Measurements from ENCODE around the gene SYF2.

SYF2 gene

GRCh38 chr1:25204797-25205480, 27.4 kb downstream of the SYF2 start:
- ChIA-PET POLR2A (ENCODE audit: low non-redundant PET) (interaction anchor here (0.7 kb wide), 1 partner anchor 8 kb away, joined by 3 read pairs; no protein-coding TSS in a partner anchor), CTCF (interaction anchor here (0.6 to 2.7 kb wide), 9 partner anchors 10 to 1351 kb away, joined by 3 to 8 read pairs (median 3); no protein-coding TSS in a partner anchor)
- no peak overlapping the region for H3K27ac ChIP-seq
- DNase-seq (ENCODE audit: low spot score), result peak; percentile 72
- TF ChIP-seq, protein P1, sequence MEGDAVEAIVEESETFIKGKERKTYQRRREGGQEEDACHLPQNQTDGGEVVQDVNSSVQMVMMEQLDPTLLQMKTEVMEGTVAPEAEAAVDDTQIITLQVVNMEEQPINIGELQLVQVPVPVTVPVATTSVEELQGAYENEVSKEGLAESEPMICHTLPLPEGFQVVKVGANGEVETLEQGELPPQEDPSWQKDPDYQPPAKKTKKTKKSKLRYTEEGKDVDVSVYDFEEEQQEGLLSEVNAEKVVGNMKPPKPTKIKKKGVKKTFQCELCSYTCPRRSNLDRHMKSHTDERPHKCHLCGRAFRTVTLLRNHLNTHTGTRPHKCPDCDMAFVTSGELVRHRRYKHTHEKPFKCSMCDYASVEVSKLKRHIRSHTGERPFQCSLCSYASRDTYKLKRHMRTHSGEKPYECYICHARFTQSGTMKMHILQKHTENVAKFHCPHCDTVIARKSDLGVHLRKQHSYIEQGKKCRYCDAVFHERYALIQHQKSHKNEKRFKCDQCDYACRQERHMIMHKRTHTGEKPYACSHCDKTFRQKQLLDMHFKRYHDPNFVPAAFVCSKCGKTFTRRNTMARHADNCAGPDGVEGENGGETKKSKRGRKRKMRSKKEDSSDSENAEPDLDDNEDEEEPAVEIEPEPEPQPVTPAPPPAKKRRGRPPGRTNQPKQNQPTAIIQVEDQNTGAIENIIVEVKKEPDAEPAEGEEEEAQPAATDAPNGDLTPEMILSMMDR (conservative IDR thresholded peaks at IDR 0.05; ENCODE audit: low read depth), result peak; percentile 78

GRCh38 chr1:25201006-25201405, 31.3 kb downstream of the SYF2 start:
- TF ChIP-seq, protein P1 (conservative IDR thresholded peaks at IDR 0.05; ENCODE audit: low read depth), result no peak
- H3K27ac ChIP-seq, result no peak overlapping the region
- POLR2A ChIA-PET (ENCODE audit: low non-redundant PET), result no interaction called here
- DNase-seq (ENCODE audit: low spot score), result no peak
- CTCF ChIA-PET, result interaction anchor here (1.1 kb wide), 1 partner anchor 100 kb away, joined by 3 read pairs; no protein-coding TSS in a partner anchor

DNA sequence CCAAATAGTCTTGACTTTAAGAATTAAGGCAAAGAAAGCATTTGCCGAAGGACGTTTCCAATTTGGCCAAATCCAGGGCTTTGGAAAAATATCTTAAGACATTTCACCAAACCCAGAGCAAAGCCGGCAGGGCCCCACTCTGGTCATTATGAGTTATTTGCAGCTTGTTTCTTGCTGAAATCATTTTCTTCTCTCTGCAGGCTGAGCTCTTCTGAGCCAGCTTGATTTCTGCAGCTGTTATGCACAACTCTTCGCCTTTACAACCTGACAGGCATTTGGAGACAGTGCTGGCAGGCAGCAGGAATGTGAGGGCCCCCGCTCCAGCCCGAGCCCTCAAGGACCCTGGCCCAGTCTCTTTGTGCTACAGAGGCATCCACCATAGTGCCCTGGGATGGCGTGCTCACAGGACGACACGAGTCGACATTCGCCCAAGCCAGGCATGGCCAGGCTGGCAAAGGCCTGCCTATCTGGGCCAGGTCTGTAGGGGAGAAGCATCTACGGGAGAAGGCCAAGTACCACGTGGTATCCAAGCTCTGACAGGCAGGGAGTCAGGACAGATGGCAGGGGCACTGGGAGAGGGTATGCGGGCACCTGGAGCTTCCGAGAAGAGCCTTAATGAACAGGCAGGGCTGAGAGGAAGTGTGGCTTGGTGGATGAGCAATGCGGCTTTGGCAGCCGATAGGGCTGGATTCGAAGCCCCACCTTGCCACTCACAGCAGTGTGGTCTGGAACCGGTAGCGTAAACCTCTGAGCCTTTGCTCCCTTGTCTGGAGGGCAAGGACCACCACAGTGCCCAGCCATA, 32.3 kb downstream of the SYF2 start:
- H3K27ac ChIP-seq, result no peak overlapping the region
- TF ChIP-seq, protein P1 (conservative IDR thresholded peaks at IDR 0.05; ENCODE audit: low read depth), result no peak
- ChIA-PET POLR2A (ENCODE audit: low non-redundant PET) (no interaction called here), CTCF (interaction anchor here (0.7 kb wide), 1 partner anchor 21 kb away, joined by 4 read pairs; no protein-coding TSS in a partner anchor)
- DNase-seq (ENCODE audit: low spot score), result no peak

DNA sequence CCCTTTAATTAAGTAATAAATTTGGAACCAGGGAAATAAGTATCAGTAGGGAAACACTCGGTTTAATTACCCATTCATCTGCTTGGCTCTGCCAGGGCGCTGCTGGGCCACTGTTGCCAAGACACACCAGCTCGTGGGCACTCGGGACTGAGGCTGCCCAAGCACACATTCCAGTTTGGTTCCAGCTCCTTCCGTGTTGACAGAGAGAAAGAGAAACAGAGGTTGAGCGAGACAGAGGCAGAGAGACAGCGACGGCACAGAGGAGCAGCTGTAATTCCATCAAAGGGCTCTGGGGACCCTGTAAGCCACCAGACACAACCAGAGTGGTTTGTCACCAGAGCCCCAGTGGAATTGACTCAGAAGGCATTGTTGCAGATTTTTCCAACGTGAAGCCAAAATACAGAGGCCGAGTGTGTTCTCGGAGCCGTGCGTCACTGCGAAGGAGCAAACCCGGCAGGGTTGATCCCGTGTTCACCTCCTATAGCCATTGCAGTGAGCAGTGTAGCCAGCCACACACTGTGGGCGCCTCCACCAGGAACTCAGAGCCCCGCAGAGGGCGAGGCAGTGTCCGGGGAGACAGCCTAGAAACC, 33.5 kb downstream of the SYF2 start:
- H3K27ac ChIP-seq, result no peak overlapping the region
- CTCF ChIA-PET, result no interaction called here
- DNase-seq (ENCODE audit: low spot score), result no peak
- POLR2A ChIA-PET (ENCODE audit: low non-redundant PET), result no interaction called here
- TF ChIP-seq, protein P1 (conservative IDR thresholded peaks at IDR 0.05; ENCODE audit: low read depth), result no peak

DNA sequence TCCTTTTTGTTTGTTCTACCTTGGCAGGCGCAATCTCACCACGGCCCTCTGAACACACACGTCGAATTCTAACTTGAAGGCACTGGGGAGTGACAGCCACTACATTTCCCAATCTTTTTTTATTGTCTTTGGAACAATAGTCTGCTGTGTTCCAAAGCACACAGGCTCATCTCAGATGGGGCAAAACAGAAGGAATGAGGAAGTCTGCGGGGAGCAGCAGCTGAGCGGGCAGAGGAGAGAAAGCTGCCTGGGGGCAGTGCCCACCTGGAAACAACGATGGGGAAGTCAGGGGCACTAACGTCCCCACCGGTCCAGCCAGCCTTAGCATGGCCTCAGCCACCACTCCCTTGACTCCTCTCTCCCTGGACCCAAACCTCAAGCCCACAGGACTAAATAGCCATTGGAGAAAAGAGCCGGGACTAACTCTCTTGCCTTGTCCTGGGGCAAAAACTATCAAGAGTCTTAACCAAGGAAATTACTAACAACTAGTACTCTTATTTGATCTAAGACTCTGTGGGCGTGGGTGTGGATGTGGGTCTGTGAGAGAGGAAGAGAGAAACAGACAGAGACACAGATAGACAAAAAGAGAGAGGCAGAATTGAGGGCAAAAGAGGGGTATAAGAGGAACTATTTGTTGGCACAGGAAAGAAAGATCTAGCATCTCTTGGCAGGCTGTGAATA, 34.2 kb downstream of the SYF2 start:
- no peak overlapping the region for H3K27ac ChIP-seq
- POLR2A ChIA-PET (ENCODE audit: low non-redundant PET), result no interaction called here
- TF ChIP-seq, protein P1 (conservative IDR thresholded peaks at IDR 0.05; ENCODE audit: low read depth), result no peak
- CTCF ChIA-PET, result no interaction called here
- no peak for DNase-seq (ENCODE audit: low spot score)

All from RWPE1 (cell line).